HepG2 (cell line): ENCODE measurements around the gene AVPR2.

ENCODE experiments used
- HMGXB4 ChIP-seq, 2 experiments: sonication (generic) in 1 of 2; formaldehyde crosslinking in 1 of 2; IDR thresholded peaks; 2 replicates each; pipeline versions ENCODE4 v1.4.0 to v1.6.1; 2018 to 2020; ENCODE audit warnings: missing genetic modification reagents in 2 of 2, borderline replicate concordance in 1 of 2, low read depth in 1 of 2, mild to moderate bottlenecking in 1 of 2, missing biosample characterization in 1 of 2
- RFX5 ChIP-seq: IDR thresholded peaks from 2 replicates; pipeline ENCODE4 v1.6.1; 2011; ENCODE audit warnings: low read depth, low read length, improper control_type of control experiment
- ZBTB21 ChIP-seq: sonication (generic); formaldehyde crosslinking; IDR thresholded peaks from 2 replicates; pipeline ENCODE4 v1.4.0; 2020; ENCODE audit warnings: missing genetic modification reagents
- TF ChIP-seq, protein P1 (sequence below): sonication (generic); formaldehyde crosslinking; IDR thresholded peaks from 2 replicates; pipeline ENCODE4 v1.5.0; 2020; ENCODE audit warnings: missing genetic modification reagents, mild to moderate bottlenecking, borderline replicate concordance

DNA sequence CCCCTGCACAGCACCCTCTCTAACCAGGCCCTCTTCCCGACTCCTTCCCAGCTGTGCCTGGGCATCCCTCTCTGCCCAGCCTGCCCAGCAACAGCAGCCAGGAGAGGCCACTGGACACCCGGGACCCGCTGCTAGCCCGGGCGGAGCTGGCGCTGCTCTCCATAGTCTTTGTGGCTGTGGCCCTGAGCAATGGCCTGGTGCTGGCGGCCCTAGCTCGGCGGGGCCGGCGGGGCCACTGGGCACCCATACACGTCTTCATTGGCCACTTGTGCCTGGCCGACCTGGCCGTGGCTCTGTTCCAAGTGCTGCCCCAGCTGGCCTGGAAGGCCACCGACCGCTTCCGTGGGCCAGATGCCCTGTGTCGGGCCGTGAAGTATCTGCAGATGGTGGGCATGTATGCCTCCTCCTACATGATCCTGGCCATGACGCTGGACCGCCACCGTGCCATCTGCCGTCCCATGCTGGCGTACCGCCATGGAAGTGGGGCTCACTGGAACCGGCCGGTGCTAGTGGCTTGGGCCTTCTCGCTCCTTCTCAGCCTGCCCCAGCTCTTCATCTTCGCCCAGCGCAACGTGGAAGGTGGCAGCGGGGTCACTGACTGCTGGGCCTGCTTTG is 1.1 kb downstream of the AVPR2 start:
- TF ChIP-seq RFX5 = no peak
- TF ChIP-seq ZBTB21 (CRISPR knock-in tag) = no peak
- TF ChIP-seq, protein P1, sequence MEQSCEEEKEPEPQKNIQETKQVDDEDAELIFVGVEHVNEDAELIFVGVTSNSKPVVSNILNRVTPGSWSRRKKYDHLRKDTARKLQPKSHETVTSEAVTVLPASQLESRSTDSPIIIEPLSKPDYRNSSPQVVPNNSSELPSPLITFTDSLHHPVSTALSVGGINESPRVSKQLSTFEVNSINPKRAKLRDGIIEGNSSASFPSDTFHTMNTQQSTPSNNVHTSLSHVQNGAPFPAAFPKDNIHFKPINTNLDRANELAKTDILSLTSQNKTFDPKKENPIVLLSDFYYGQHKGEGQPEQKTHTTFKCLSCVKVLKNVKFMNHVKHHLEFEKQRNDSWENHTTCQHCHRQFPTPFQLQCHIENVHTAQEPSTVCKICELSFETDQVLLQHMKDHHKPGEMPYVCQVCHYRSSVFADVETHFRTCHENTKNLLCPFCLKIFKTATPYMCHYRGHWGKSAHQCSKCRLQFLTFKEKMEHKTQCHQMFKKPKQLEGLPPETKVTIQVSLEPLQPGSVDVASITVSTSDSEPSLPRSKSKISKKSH (CRISPR knock-in tag) = no peak
- TF ChIP-seq HMGXB4 (CRISPR knock-in tag; IDR thresholded peaks at IDR 0.05; ENCODE audit: borderline replicate concordance in 1 of 2, low read depth in 1 of 2) = no peak
